GM12892 (cell line): ENCODE results near the gene UGT1A10.

Experiments
- POLR2A ChIP-seq: IDR thresholded peaks from 2 replicates; pipeline ENCODE4 v1.6.1; 2011; ENCODE audit warnings: low read depth, low read length, control low read depth
- POLR2AphosphoS5 ChIP-seq: IDR thresholded peaks from 2 replicates; pipeline ENCODE4 v1.6.1; 2011; ENCODE audit warnings: low read depth, low read length, control low read depth

- TF ChIP-seq POLR2A (no peak), POLR2AphosphoS5 (no peak)
Observed at GRCh38 chr2:233656443-233656842, 20.2 kb downstream of the UGT1A10 start.
